Superior temporal gyrus (tissue), 1 donor: Measurements from ENCODE around the gene AHCY.

Experiments used
- DNase-seq: peaks from one replicate; pipeline ENCODE4 v3.0.0-alpha.2; 2016; ENCODE audit errors: extremely low spot score

AHCY gene

GRCh38 chr20:34324541-34324940 is 21.4 kb upstream of the AHCY start:
- DNase-seq: no peak

GRCh38 chr20:34322267-34323105 is 19.3 kb upstream of the AHCY start:
- DNase-seq: no peak

- no peak for DNase-seq
Measured at GRCh38 chr20:34320861-34321260, 17.7 kb upstream of the AHCY start.

GRCh38 chr20:34318609-34319443 is 15.7 kb upstream of the AHCY start:
- DNase-seq: no peak

GRCh38 chr20:34316196-34316814 is 13.2 kb upstream of the AHCY start:
- no peak for DNase-seq

GRCh38 chr20:34315236-34315635 is 12.1 kb upstream of the AHCY start:
- DNase-seq: peak; percentile 3

- peak; percentile 98 for DNase-seq
Measured at GRCh38 chr20:34312544-34313217, 9.5 kb upstream of the AHCY start.

GRCh38 chr20:34312024-34312460 is 8.9 kb upstream of the AHCY start:
- DNase-seq: no peak

GRCh38 chr20:34311118-34312023 is 8.2 kb upstream of the AHCY start:
- DNase-seq: no peak

- no peak for DNase-seq
Measured at GRCh38 chr20:34310481-34311117, 7.4 kb upstream of the AHCY start.

- DNase-seq: no peak
Measured at GRCh38 chr20:34309691-34310090, 6.5 kb upstream of the AHCY start.

- no peak for DNase-seq
Measured at GRCh38 chr20:34305333-34306230, 2.4 kb upstream of the AHCY start.

- DNase-seq: no peak
Measured at GRCh38 chr20:34302312-34302722, 838 bp downstream of the AHCY start.

GRCh38 chr20:34301587-34302311 is 1.4 kb downstream of the AHCY start:
- DNase-seq: no peak

GRCh38 chr20:34300809-34301586 is 2.2 kb downstream of the AHCY start:
- no peak for DNase-seq

GRCh38 chr20:34300256-34300806 is 2.8 kb downstream of the AHCY start:
- DNase-seq: no peak

GRCh38 chr20:34299556-34300255 is 3.4 kb downstream of the AHCY start:
- no peak for DNase-seq
